Cardiac fibroblast (primary cell): ENCODE results near the gene GSG1.
A peak's percentile ranks its signal among the peaks of the same experiment; 100 is the strongest.

Experiments
- DNase-seq, 2 donors: peaks; one replicate each; pipeline versions ENCODE4 v3.0.0 to v3.0.0-alpha.2; 2010; ENCODE audit warnings: low read depth in 2 of 2
- H3K4me3 ChIP-seq, 2 donors: replicated peaks in 1 of 2; 1 replicate in 1 of 2; 2 replicates in 1 of 2; pipeline ENCODE4 v1.5.1; 2011; ENCODE audit warnings: low read depth in 2 of 2, low read length in 2 of 2, mild to moderate bottlenecking in 2 of 2, moderate library complexity in 1 of 2
- CTCF ChIP-seq: IDR thresholded peaks from one replicate; pipeline ENCODE4 v1.5.1; 2011; ENCODE audit warnings: low read depth, mild to moderate bottlenecking, low read length, inconsistent platforms

GSG1 gene

GRCh38 chr12:13124656-13125505, 21.4 kb upstream of the GSG1 start:
- TF ChIP-seq CTCF, result no peak
- H3K4me3 ChIP-seq, result no peak overlapping the region
- DNase-seq, result peak; percentile 54 to 81

GRCh38 chr12:13121568-13121967, 18.1 kb upstream of the GSG1 start:
- no peak for DNase-seq
- H3K4me3 ChIP-seq, result no peak overlapping the region
- TF ChIP-seq CTCF, result no peak

GRCh38 chr12:13120413-13120812, 16.9 kb upstream of the GSG1 start:
- no peak for TF ChIP-seq CTCF
- no peak for DNase-seq
- H3K4me3 ChIP-seq, result no peak overlapping the region

GRCh38 chr12:13119826-13120225, 16.4 kb upstream of the GSG1 start:
- TF ChIP-seq CTCF, result no peak
- no peak for DNase-seq
- H3K4me3 ChIP-seq, result no peak overlapping the region

GRCh38 chr12:13117029-13117428, 13.6 kb upstream of the GSG1 start:
- DNase-seq, result no peak
- no peak for TF ChIP-seq CTCF
- no peak overlapping the region for H3K4me3 ChIP-seq

- no peak for TF ChIP-seq CTCF
- DNase-seq, result no peak
Observed at GRCh38 chr12:13116259-13116658, 12.8 kb upstream of the GSG1 start.

More at GRCh38 chr12:13116259-13116658, 12.8 kb upstream of the GSG1 start:
- no peak overlapping the region for H3K4me3 ChIP-seq
